B cell (primary cell): ENCODE measurements around the gene CXCL6. TPM values are rescaled to one million over a fixed set of nuclear protein-coding genes. Genes with fewer than 3 reads are reported as not detected.

Experiments
- ATAC-seq: fragments of 200-7000 bp; cut with Tn5 transposase; one replicate; pipeline ENCODE4 v1.10.0; 2021; ENCODE audit warnings: low read depth, mild to moderate bottlenecking, moderate number of reproducible peaks, moderate library complexity
- CTCF ChIA-PET: fragments of 350-600 bp; sonication (Branson Sonifier 250); formaldehyde crosslinking; loops from one replicate; lab custom pipeline; 2021; ENCODE audit warnings: antibody characterized with exemption, inconsistent platforms; lab: Charles Lee
- POLR2A ChIA-PET: fragments of 350-600 bp; sonication (Branson Sonifier 250); formaldehyde crosslinking; loops from one replicate; lab custom pipeline; 2021; ENCODE audit warnings: antibody characterized with exemption; lab: Charles Lee
- DNase-seq: peaks from one replicate; pipeline ENCODE4 v3.0.0; 2013
- H2AFZ ChIP-seq: 2 replicates; pipeline ENCODE4 v1.6.1; 2012; ENCODE audit warnings: mild to moderate bottlenecking, low read depth, low read length; ENCODE audit not compliant: insufficient read depth, poor library complexity, severe bottlenecking
- H3K27ac ChIP-seq, 2 donors: 1 replicate in 1 of 2; 2 replicates in 1 of 2; pipeline ENCODE4 v1.5.1; 2012 to 2013; ENCODE audit warnings: low read length in 2 of 2, mild to moderate bottlenecking in 2 of 2, moderate library complexity in 1 of 2
- H3K27me3 ChIP-seq, 4 experiments: fragments of 200-600 bp in 1 of 4; sonication (generic) in 1 of 4; replicated peaks in 1 of 4; 1 replicate in 2 of 4; 2 replicates in 2 of 4; pipeline versions ENCODE4 v1.6.1 to v1.7.0; 2013 to 2016; ENCODE audit warnings: low read length in 3 of 4, mild to moderate bottlenecking in 2 of 4, mixed read lengths in 1 of 4, moderate library complexity in 1 of 4; ENCODE audit not compliant: insufficient read depth in 4 of 4, control insufficient read depth in 3 of 4; ENCODE audit errors: control extremely low read depth in 1 of 4
- H3K36me3 ChIP-seq, 2 experiments: replicated peaks in 1 of 2; 1 replicate in 1 of 2; 2 replicates in 1 of 2; pipeline versions ENCODE4 v1.6.1 to v1.7.1; 2013; ENCODE audit warnings: low read length in 1 of 2; ENCODE audit not compliant: insufficient read depth in 2 of 2, control insufficient read depth in 1 of 2; ENCODE audit errors: control extremely low read depth in 1 of 2, extremely low read depth in 1 of 2
- H3K4me1 ChIP-seq, 2 donors: fragments of 200-600 bp in 1 of 2; sonication (generic) in 1 of 2; 1 replicate in 1 of 2; 2 replicates in 1 of 2; pipeline versions ENCODE4 v1.5.1 to v1.6.1; 2013 to 2017; ENCODE audit warnings: low read length in 2 of 2; ENCODE audit not compliant: control insufficient read depth in 2 of 2, insufficient read depth in 2 of 2
- H3K4me2 ChIP-seq: replicated peaks from 2 replicates; pipeline ENCODE3; 2012; ENCODE audit warnings: mild to moderate bottlenecking, low read depth, low read length; ENCODE audit not compliant: poor library complexity, severe bottlenecking
- H3K4me3 ChIP-seq, 5 experiments: fragments of 200-600 bp in 1 of 5; sonication (generic) in 1 of 5; 1 replicate in 3 of 5; 2 replicates in 2 of 5; pipeline versions ENCODE4 v1.5.1 to v1.7.0; 2011 to 2016; ENCODE audit warnings: low read length in 4 of 5, mild to moderate bottlenecking in 4 of 5, low read depth in 2 of 5, control low read depth in 1 of 5, moderate library complexity in 1 of 5; ENCODE audit not compliant: insufficient read depth in 1 of 5; ENCODE audit errors: control extremely low read depth in 1 of 5, extremely low read depth in 1 of 5
- H3K79me2 ChIP-seq: fragments of 200-600 bp; sonication (generic); one replicate; pipeline ENCODE4 v1.6.0; 2016; ENCODE audit warnings: low read length; ENCODE audit not compliant: control insufficient read depth, insufficient read depth
- H3K9ac ChIP-seq: fragments of 200-600 bp; sonication (generic); 2 replicates; pipeline ENCODE4 v1.6.1; 2017; ENCODE audit warnings: mild to moderate bottlenecking, low read length, moderate library complexity
- H3K9me3 ChIP-seq, 3 donors: one replicate each; pipeline versions ENCODE4 v1.6.1 to v1.7.1; 2013; ENCODE audit warnings: low read length in 2 of 3; ENCODE audit not compliant: control insufficient read depth in 2 of 3, insufficient read depth in 1 of 3; ENCODE audit errors: control extremely low read depth in 1 of 3
- H4K20me1 ChIP-seq: 2 replicates; pipeline ENCODE4 v1.6.0; 2012; ENCODE audit warnings: mild to moderate bottlenecking, low read length; ENCODE audit not compliant: insufficient read depth, control insufficient read depth, poor library complexity, severe bottlenecking
- H3K27ac Mint-ChIP-seq: one replicate; pipeline ENCODE4 v1.8.0; 2021; ENCODE audit warnings: mixed read lengths
- H3K27me3 Mint-ChIP-seq: one replicate; pipeline ENCODE4 v1.8.0; 2021; ENCODE audit warnings: mixed read lengths
- H3K4me1 Mint-ChIP-seq: one replicate; pipeline ENCODE4 v1.8.0; 2021; ENCODE audit warnings: mixed read lengths
- H3K4me3 Mint-ChIP-seq: one replicate; pipeline ENCODE4 v1.8.0; 2021; ENCODE audit warnings: mixed read lengths
- H3K9me3 Mint-ChIP-seq: one replicate; pipeline ENCODE4 v1.8.0; 2022; ENCODE audit warnings: mixed read lengths; ENCODE audit not compliant: insufficient read depth
- CTCF ChIP-seq: fragments of 200-600 bp; IDR thresholded peaks from one replicate; pipeline ENCODE4 v1.8.0; 2022; ENCODE audit warnings: antibody characterized with exemption, mild to moderate bottlenecking
- EZH2 ChIP-seq: IDR thresholded peaks from 2 replicates; pipeline ENCODE4 v1.6.1; 2012; ENCODE audit warnings: borderline replicate concordance, low read depth, mild to moderate bottlenecking, moderate library complexity, low read length; ENCODE audit not compliant: insufficient read depth, poor library complexity, severe bottlenecking
- WGBS: methylation state at CpG from one replicate; pipeline ENCODE4 v1.1.5; 2013; ENCODE audit warnings: missing lambda C conversion rate; ENCODE audit not compliant: insufficient coverage; 5-methylcytosine and 5-hydroxymethylcytosine counted together
- intact Hi-C: fragments of 100-400 bp; cut with micrococcal nuclease; formaldehyde crosslinking; loops from one replicate; pipeline ENCODE4 v1.10.0; 2022
- polyA plus RNA-seq: library from polyadenylated mRNA; depleted of rRNA; stranded (reverse); fragments of >200 nt; gene quantifications from 2 replicates; pipeline ENCODE4 v1.2.3, GENCODE V29; 2012
- total RNA-seq, 2 donors: library from RNA; stranded (reverse); fragments of 120-200 nt in 1 of 2; gene quantifications; 1 replicate in 1 of 2; 2 replicates in 1 of 2; pipeline versions ENCODE4 v1.2.3 to v1.2.4, GENCODE V29; 2013 to 2022

CXCL6 gene
- total and polyA plus RNA-seq, 2 donors (not counting 1 experiment from before 2014, with no cell fraction given): not detected

GRCh38 chr4:73868206-73869129 lies 32.0 kb downstream of the CXCL6 start:
- 37% methylated on average over 10 of the region's 16 CpGs for WGBS
- POLR2A ChIA-PET: no interaction called here
- no peak overlapping the region for H3K27ac Mint-ChIP-seq
- TF ChIP-seq CTCF (no peak), EZH2 (no peak)
- Histone ChIP-seq H3K27ac (no peak overlapping the region), H4K20me1 (no peaks in the 10 kb centered on the region), H3K4me3 (no peak overlapping the region), H3K4me1 (peaks cover 0 to 5% of the 10 kb centered on the region in 2 donors), H3K9ac (no peak overlapping the region), H3K4me2 (no peak overlapping the region), H3K36me3 (no peaks in the 10 kb centered on the region), H3K79me2 (no peaks in the 10 kb centered on the region), H2AFZ (no peak overlapping the region), H3K27me3 (peaks cover 0 to 15% (median 7%) of the 10 kb centered on the region in 4 experiments), H3K9me3 (no peaks in the 10 kb centered on the region)
- H3K27me3 Mint-ChIP-seq: peaks cover 23% of the 10 kb centered on the region
- CTCF ChIA-PET: no interaction called here
- no peaks in the 10 kb centered on the region for H3K9me3 Mint-ChIP-seq
- DNase-seq (no peak), ATAC-seq (no peak)
- H3K4me3 Mint-ChIP-seq: no peak overlapping the region
- intact Hi-C loops: no loop called here
- H3K4me1 Mint-ChIP-seq: peaks cover 3% of the 10 kb centered on the region
